HepG2 (cell line): ENCODE measurements around the gene RRP36. TPM values are rescaled to one million over a fixed set of nuclear protein-coding genes. Genes with fewer than 3 reads are reported as not detected.
A peak's percentile ranks its signal among the peaks of the same experiment; 100 is the strongest.

Source experiments
- ATRX ChIP-seq: sonication (generic); formaldehyde crosslinking; IDR thresholded peaks from 2 replicates; pipeline ENCODE4 v1.4.0; 2020; ENCODE audit warnings: missing genetic modification reagents, borderline replicate concordance
- HMGXB3 ChIP-seq: sonication (generic); formaldehyde crosslinking; IDR thresholded peaks from 2 replicates; pipeline ENCODE4 v1.4.0; 2020; ENCODE audit warnings: missing genetic modification reagents, borderline replicate concordance
- HMGXB4 ChIP-seq, 2 experiments: sonication (generic) in 1 of 2; formaldehyde crosslinking in 1 of 2; IDR thresholded peaks; 2 replicates each; pipeline versions ENCODE4 v1.4.0 to v1.6.1; 2018 to 2020; ENCODE audit warnings: missing genetic modification reagents in 2 of 2, borderline replicate concordance in 1 of 2, low read depth in 1 of 2, mild to moderate bottlenecking in 1 of 2, missing biosample characterization in 1 of 2
- HNF1B ChIP-seq: sonication (generic); formaldehyde crosslinking; IDR thresholded peaks from 2 replicates; pipeline ENCODE4 v1.5.1; 2020; ENCODE audit warnings: mild to moderate bottlenecking, moderate library complexity, missing genetic modification reagents
- IKZF1 ChIP-seq: fragments of 450-650 bp; IDR thresholded peaks from 2 replicates; pipeline ENCODE4 v1.7.1; 2016
- MEIS2 ChIP-seq: sonication (generic); formaldehyde crosslinking; IDR thresholded peaks from 2 replicates; pipeline ENCODE4 v1.9.0; 2021; ENCODE audit warnings: mild to moderate bottlenecking, missing genetic modification reagents
- NCOA2 ChIP-seq: sonication (generic); formaldehyde crosslinking; IDR thresholded peaks from 2 replicates; pipeline ENCODE4 v1.8.0; 2022; ENCODE audit warnings: inconsistent platforms
- NR0B2 ChIP-seq: sonication (generic); formaldehyde crosslinking; IDR thresholded peaks from 2 replicates; pipeline ENCODE4 v1.4.0; 2020; ENCODE audit warnings: mild to moderate bottlenecking, missing genetic modification reagents
- PAF1 ChIP-seq: IDR thresholded peaks from 2 replicates; pipeline ENCODE4 v1.6.1; 2016; ENCODE audit warnings: missing genetic modification reagents, missing compliant biosample characterization
- PHB2 ChIP-seq: fragments of 450-650 bp; IDR thresholded peaks from 2 replicates; pipeline ENCODE4 v1.6.1; 2018; ENCODE audit not compliant: partially characterized antibody
- SETDB1 ChIP-seq: sonication (generic); formaldehyde crosslinking; IDR thresholded peaks from 2 replicates; pipeline ENCODE4 v1.5.1; 2020; ENCODE audit warnings: missing genetic modification reagents, mild to moderate bottlenecking, borderline replicate concordance
- TRIM22 ChIP-seq: fragments of 450-650 bp; IDR thresholded peaks from 2 replicates; pipeline ENCODE4 v1.6.1; 2017
- ZBTB21 ChIP-seq: sonication (generic); formaldehyde crosslinking; IDR thresholded peaks from 2 replicates; pipeline ENCODE4 v1.4.0; 2020; ENCODE audit warnings: missing genetic modification reagents
- ZFP36 ChIP-seq: fragments of 150-350 bp; IDR thresholded peaks from 2 replicates; pipeline ENCODE4 v1.6.1; 2018; ENCODE audit warnings: borderline replicate concordance, low read length, low read depth; ENCODE audit not compliant: partially characterized antibody
- ZNF335 ChIP-seq: sonication (generic); formaldehyde crosslinking; IDR thresholded peaks from 2 replicates; pipeline ENCODE4 v1.4.0; 2020; ENCODE audit warnings: missing genetic modification reagents
- ZNF616 ChIP-seq: sonication (generic); formaldehyde crosslinking; IDR thresholded peaks from 2 replicates; pipeline ENCODE4 v1.5.0; 2020; ENCODE audit warnings: low read depth, mild to moderate bottlenecking, missing genetic modification reagents
- ZSCAN29 ChIP-seq: sonication (generic); formaldehyde crosslinking; conservative IDR thresholded peaks from 2 replicates; pipeline ENCODE4 v1.4.0; 2020; ENCODE audit warnings: mild to moderate bottlenecking, missing genetic modification reagents
- ZZZ3 ChIP-seq: sonication (generic); formaldehyde crosslinking; IDR thresholded peaks from 2 replicates; pipeline ENCODE4 v1.4.0; 2020; ENCODE audit warnings: missing genetic modification reagents, mild to moderate bottlenecking, borderline replicate concordance
- polyA plus RNA-seq, 8 experiments: library from polyadenylated mRNA; depleted of rRNA in 3 of 8; stranded (reverse) in 7 of 8; unstranded in 1 of 8; fragments of >200 nt; fragmentation: Illumina TruSeq in 4 of 8; extraction: Trizol in 4 of 8; gene quantifications; 2 replicates each; pipeline versions ENCODE4 v1.2.1 to v1.2.3, GENCODE V29; 2011 to 2016; ENCODE audit warnings: low read depth in 4 of 8, missing spikeins in 1 of 8, mixed read lengths in 1 of 8; ENCODE audit not compliant: insufficient read depth in 1 of 8
- total RNA-seq, 5 experiments: library from RNA; depleted of rRNA; stranded (reverse); fragments of >200 nt; fragmentation: Illumina TruSeq; extraction: Trizol; gene quantifications; 2 replicates each; pipeline ENCODE4 v1.2.3, GENCODE V29; 2016; ENCODE audit warnings: low read depth in 1 of 5

The RRP36 gene
- total and polyA plus RNA-seq, 2 of the 13 experiments (the other 11 are each of a cell fraction or from before 2014, with no cell fraction given), result 29.5 to 144 TPM

GRCh38 chr6:43053545-43054205 lies 32.3 kb downstream of the RRP36 start, which contains the start of gene CUL7 (continued):
- TF ChIP-seq HNF1B (CRISPR knock-in tag) (peak; percentile 88; the same call in 1 of the 2 replicates), PAF1 (peak; percentile 90), ZFP36 (no peak), HMGXB3 (CRISPR knock-in tag) (peak; percentile 88; the same call in 1 of the 2 replicates), ZZZ3 (CRISPR knock-in tag) (peak; percentile 88), SETDB1 (CRISPR knock-in tag) (no peak), ZSCAN29 (CRISPR knock-in tag) (peak; percentile 87; the same call in 1 of the 2 replicates), ZNF335 (CRISPR knock-in tag) (peak; percentile 46; the same call in 1 of the 2 replicates), NR0B2 (no peak), MEIS2 (CRISPR knock-in tag) (peak; percentile 86; the same call in 1 of the 2 replicates), NCOA2 (CRISPR knock-in tag) (peak; percentile 73), TRIM22 (no peak), PHB2 (no peak), ZBTB21 (CRISPR knock-in tag) (peak; percentile 65), ATRX (no peak), ZNF616 (CRISPR knock-in tag) (0 out of 2 replicates have a peak, but pooled peaks have one; percentile 60), IKZF1 (no peak), HMGXB4 (CRISPR knock-in tag; IDR thresholded peaks at IDR 0.05; ENCODE audit: borderline replicate concordance in 1 of 2, low read depth in 1 of 2) (peak; percentile 92 to 96)
